Measurements from ENCODE around the gene DYNC2H1.
"Not testable (repeated sequence)": the region's sequence is repeated elsewhere in the genome, so short reads cannot be mapped to it uniquely, and the experiment has no call there.

DYNC2H1 gene

DNA sequence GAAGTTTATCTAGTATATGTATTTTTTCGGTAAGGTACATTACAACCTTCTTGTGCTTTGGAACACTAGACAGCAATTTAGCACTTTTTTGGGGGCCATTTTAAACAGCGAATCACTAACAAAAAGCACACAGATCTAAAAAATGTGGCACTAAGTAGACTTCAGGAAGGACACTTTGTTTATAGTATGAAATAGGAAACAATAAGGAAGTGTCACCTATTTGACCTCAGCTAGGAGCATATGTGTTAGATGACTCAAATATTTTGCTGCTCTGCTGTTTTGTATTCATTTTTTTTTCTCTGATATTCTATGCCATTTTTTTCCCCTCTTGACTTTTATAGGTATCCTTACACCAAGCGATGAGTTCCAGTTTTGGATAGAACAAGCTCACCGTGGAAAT is 5.6 kb downstream of the DYNC2H1 start:
- no peaks in the 10 kb centered on the region for H3K9me3 ChIP-seq
- no peak overlapping the region for H3K4me2 ChIP-seq
- H3K9ac ChIP-seq, result no peak overlapping the region
- H3K27me3 ChIP-seq, result no peaks in the 10 kb centered on the region
- H3K4me3 ChIP-seq, result no peak overlapping the region
- no peak for TF ChIP-seq Cebpa-rat (IDR thresholded peaks at IDR 0.05)
- no peaks in the 10 kb centered on the region for H4K20me1 ChIP-seq
- no peaks in the 10 kb centered on the region for H3K36me3 ChIP-seq
- H3K4me1 ChIP-seq, result peaks cover 6% of the 10 kb centered on the region
- no peak overlapping the region for H3K27ac ChIP-seq

DNA sequence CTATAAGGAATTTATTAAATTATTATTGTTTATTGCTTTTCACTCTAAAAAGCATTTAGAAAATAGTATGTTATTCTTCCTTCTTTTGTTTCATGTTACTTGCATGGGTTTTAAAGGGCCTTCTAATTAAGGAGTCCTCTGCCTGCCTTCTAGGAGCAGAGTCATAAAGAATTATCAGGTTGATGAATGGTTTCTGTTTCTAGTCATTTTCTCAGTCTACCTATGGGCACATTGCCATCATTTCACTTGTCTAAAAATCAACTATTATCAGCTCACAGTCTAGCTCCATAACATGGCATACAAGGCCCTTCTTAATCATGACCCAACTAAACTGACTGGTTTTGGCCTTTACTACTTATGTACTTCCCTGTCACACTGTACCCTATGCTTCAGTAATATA is 16.2 kb downstream of the DYNC2H1 start:
- Histone ChIP-seq H3K27ac (no peak overlapping the region), H3K4me1 (no peaks in the 10 kb centered on the region), H3K36me3 (no peaks in the 10 kb centered on the region), H3K4me2 (no peak overlapping the region), H4K20me1 (no peaks in the 10 kb centered on the region), H3K9ac (no peak overlapping the region), H3K27me3 (no peaks in the 10 kb centered on the region), H3K9me3 (no peaks in the 10 kb centered on the region), H3K4me3 (no peak overlapping the region)
- no peak for TF ChIP-seq Cebpa-rat (IDR thresholded peaks at IDR 0.05)

DNA sequence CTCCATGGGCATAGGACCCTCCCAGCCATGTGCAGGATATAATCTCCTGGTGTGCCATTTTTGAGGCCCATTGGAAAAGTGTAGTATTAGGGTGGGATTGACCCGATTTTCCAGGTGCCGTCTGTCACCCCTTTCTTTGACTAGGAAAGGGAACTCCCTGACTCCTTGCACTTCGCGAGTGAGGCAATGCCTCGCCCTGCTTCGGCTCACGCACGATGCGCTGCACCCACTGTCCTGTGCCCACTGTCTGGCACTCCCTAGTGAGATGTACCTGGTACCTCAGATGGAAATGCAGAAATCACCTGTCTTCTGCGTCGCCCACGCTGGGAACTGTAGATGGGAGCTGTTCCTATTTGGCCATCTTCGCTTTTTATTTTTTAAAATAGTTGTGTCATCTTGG is 32.8 kb downstream of the DYNC2H1 start:
- not testable (repeated sequence) for H3K4me2 ChIP-seq, H3K4me1 ChIP-seq, H3K36me3 ChIP-seq, H3K27ac ChIP-seq, H3K27me3 ChIP-seq, H4K20me1 ChIP-seq, H3K9ac ChIP-seq, H3K9me3 ChIP-seq, H3K4me3 ChIP-seq

DNA sequence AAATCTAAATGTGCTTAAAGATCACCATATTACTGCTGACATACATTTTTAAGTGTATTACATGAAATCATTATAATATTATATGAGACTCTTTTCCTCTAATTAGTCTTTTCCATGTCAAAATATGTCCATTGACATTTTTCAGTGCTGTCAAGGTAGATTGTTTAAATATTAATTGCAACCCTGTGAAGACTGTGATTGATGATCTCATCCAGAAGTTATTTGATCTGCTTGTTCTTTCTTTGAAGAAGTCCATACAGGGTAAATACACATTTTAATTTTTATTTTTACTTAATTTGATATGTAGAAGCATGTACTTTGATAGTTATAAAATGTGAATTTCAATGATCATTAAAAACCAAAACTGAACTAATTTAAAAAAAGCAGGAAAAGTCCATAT is 38.4 kb downstream of the DYNC2H1 start:
- Histone ChIP-seq H4K20me1 (no peaks in the 10 kb centered on the region), H3K4me3 (no peak overlapping the region), H3K4me2 (no peak overlapping the region), H3K9ac (no peak overlapping the region), H3K27me3 (no peaks in the 10 kb centered on the region), H3K27ac (no peak overlapping the region), H3K36me3 (no peaks in the 10 kb centered on the region), H3K9me3 (no peaks in the 10 kb centered on the region), H3K4me1 (no peaks in the 10 kb centered on the region)
- TF ChIP-seq Cebpa-rat (IDR thresholded peaks at IDR 0.05), result no peak

DNA sequence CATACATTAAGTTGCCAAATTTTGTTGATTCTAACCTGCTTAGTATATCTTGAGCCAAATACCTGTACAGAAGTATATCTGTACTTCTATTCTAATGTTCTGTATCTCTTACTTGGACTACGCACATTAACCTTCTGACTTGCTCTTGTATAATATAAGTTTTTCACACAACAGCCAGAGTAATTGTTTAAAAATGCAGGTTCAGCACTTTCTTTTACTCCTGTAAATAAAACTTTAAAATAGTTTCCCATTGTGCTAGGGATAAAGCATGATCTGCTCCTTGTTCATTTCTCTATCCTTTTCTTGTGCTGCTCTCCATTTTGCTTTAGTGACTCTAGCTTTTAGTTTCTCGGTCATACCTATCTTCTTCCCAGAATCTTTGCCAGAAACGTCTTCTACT is 48.3 kb downstream of the DYNC2H1 start:
- Histone ChIP-seq H3K27me3 (no peaks in the 10 kb centered on the region), H3K4me3 (no peak overlapping the region), H3K4me2 (no peak overlapping the region), H3K9me3 (no peaks in the 10 kb centered on the region), H3K4me1 (no peaks in the 10 kb centered on the region), H3K27ac (no peak overlapping the region), H3K9ac (no peak overlapping the region), H3K36me3 (no peaks in the 10 kb centered on the region), H4K20me1 (no peaks in the 10 kb centered on the region)
- no peak for TF ChIP-seq Cebpa-rat (IDR thresholded peaks at IDR 0.05)

DNA sequence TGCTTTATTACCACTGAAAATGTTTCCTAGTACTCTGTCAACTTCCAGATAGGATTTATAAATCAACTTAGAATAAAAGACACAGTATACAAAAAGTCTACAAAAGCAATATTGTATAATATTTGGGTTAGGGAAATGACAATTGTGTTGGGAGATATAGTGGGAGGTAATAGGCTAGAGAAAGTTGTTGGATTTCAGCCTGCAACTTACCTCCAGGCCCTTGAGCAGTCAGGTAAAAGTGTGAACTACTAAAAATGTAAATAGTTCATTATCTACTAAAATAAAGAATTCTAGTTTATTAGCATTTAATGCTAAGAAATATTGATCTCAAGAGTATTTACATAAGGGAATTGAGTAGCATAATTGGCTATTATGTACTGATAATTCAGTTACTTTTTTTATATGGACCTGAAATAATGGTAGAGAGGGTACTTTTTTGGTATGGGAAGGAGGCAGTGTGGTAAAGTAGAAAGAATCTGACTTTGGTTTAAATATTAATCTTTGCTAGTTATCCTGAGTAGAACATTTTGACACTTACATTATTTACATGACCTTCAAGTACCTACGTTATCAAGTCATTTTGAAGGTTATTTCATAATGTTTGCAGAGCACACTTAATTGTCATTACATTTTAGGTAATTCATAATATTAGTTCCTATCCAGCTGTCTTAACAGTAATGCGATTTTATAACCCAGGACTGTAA is 55.0 kb downstream of the DYNC2H1 start:
- Histone ChIP-seq H3K27ac (no peak overlapping the region), H3K36me3 (no peaks in the 10 kb centered on the region), H3K4me1 (no peaks in the 10 kb centered on the region), H3K4me2 (no peak overlapping the region), H3K9ac (no peak overlapping the region), H4K20me1 (no peaks in the 10 kb centered on the region), H3K27me3 (no peaks in the 10 kb centered on the region), H3K4me3 (no peak overlapping the region), H3K9me3 (no peaks in the 10 kb centered on the region)
- TF ChIP-seq Cebpa-rat (IDR thresholded peaks at IDR 0.05), result no peak

DNA sequence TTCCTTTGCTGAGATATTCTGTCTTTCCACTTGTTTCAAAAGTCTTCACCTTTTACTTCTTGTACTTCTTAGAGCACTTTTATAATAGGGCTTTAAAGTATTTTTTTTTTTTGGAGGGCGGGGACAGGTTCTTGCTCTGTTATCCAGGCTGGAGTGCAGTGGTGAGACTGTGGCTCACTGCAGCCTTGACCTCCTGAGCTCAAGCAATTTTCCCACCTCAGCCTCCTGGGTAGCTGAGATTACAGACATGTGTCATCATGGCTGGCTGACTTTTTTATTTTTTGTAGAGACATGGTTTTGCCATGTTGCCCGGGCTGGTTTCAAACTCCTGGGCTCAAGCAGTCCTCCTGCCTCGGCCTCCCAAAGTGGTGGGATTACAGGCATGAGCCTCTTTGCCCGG is 57.9 kb downstream of the DYNC2H1 start:
- H3K9me3 ChIP-seq, result no peaks in the 10 kb centered on the region
- H3K4me3 ChIP-seq, result no peak overlapping the region
- no peak for TF ChIP-seq Cebpa-rat (IDR thresholded peaks at IDR 0.05)
- H4K20me1 ChIP-seq, result no peaks in the 10 kb centered on the region
- no peak overlapping the region for H3K4me2 ChIP-seq
- no peaks in the 10 kb centered on the region for H3K27me3 ChIP-seq
- no peak overlapping the region for H3K27ac ChIP-seq
- no peak overlapping the region for H3K9ac ChIP-seq
- H3K4me1 ChIP-seq, result no peaks in the 10 kb centered on the region
- no peaks in the 10 kb centered on the region for H3K36me3 ChIP-seq

DNA sequence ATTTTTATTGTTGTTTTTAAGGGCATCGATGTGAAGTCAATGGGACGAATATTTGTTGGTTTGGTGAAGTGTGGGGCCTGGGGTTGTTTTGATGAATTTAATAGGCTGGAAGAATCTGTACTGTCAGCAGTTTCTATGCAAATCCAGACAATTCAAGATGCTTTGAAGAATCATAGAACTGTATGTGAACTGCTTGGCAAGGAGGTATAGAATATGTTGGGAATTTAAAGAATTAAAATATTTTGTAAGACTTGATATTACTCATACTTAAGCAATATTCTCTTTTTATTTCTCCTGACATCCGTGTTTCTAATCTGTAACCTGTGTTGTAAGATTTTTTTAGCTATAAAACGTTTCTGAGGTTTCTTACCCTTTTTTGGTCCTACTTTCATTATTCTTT is 61.6 kb downstream of the DYNC2H1 start:
- H3K9me3 ChIP-seq, result no peaks in the 10 kb centered on the region
- no peak for TF ChIP-seq Cebpa-rat (IDR thresholded peaks at IDR 0.05)
- no peaks in the 10 kb centered on the region for H4K20me1 ChIP-seq
- H3K27me3 ChIP-seq, result no peaks in the 10 kb centered on the region
- H3K4me2 ChIP-seq, result no peak overlapping the region
- H3K36me3 ChIP-seq, result no peaks in the 10 kb centered on the region
- H3K27ac ChIP-seq, result no peak overlapping the region
- no peaks in the 10 kb centered on the region for H3K4me1 ChIP-seq
- no peak overlapping the region for H3K9ac ChIP-seq
- H3K4me3 ChIP-seq, result no peak overlapping the region

DNA sequence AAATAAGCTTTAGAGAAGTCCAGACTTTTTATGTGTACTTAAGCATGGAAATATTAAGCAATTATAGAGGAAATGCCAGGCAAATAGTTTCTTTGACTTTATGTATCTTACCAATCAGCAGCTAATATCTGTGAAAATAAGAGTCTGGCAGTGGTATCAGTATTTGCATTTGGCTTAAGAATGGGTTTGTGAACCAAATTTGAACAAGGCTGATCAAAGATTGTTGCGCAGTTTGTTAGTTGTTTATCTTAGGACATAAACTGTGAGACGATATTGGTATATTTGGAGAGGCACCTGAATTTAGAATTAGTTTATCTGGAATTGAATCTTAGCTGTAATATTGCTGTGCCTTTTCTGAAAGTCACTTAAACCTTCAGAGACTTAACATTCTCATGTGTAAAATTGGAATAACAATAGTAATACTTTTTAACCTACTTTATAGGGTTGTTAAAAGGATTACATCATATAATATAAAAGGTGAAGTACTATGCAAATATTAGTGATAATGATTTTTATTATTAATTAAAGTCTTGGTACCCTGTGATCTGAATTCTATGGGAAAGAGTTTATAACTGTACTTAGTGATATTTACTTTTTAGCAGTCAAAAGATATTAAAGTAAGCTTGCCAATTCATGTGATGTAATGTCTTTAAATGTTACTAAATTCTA is 66.4 kb downstream of the DYNC2H1 start:
- no peaks in the 10 kb centered on the region for H3K36me3 ChIP-seq
- no peak overlapping the region for H3K27ac ChIP-seq
- H3K27me3 ChIP-seq, result no peaks in the 10 kb centered on the region
- TF ChIP-seq Cebpa-rat (IDR thresholded peaks at IDR 0.05), result no peak
- no peaks in the 10 kb centered on the region for H4K20me1 ChIP-seq
- no peaks in the 10 kb centered on the region for H3K4me1 ChIP-seq
- no peaks in the 10 kb centered on the region for H3K9me3 ChIP-seq
- H3K4me2 ChIP-seq, result no peak overlapping the region
- no peak overlapping the region for H3K9ac ChIP-seq
- H3K4me3 ChIP-seq, result no peak overlapping the region

DNA sequence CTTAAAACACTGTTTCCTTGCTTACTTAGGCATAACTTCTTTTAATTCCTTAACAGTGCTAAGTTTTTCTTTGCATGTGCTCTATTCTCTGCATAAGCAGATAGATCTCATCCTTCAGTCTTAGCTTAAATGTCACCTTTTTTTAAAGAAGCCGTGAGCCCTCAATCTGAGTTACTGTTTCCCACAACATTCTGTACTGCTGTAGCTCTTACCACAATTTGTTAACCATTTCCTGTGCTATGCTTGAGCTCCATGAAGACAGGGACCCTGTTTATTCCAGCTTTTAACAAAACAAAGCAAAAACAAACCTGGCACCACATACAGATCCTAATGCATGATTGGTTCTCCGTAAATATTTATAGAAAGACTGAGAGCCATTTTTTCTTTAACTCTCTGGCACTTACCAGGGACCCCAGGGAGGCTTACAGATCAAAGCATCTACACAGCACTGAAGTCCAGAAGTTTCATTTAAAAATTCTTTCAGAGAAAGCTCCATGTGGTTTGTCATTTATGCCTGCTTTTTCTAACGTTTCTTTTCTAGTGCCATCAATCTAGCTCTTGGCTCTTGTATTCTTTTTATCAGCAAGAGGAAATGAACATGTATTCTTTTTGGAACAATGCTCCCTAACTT is 74.9 kb downstream of the DYNC2H1 start:
- Histone ChIP-seq H4K20me1 (no peaks in the 10 kb centered on the region), H3K9ac (no peak overlapping the region), H3K4me1 (peaks cover 18% of the 10 kb centered on the region), H3K9me3 (no peaks in the 10 kb centered on the region), H3K4me2 (peak overlapping the region; percentile 47), H3K4me3 (no peak overlapping the region), H3K27ac (no peak overlapping the region), H3K27me3 (no peaks in the 10 kb centered on the region), H3K36me3 (no peaks in the 10 kb centered on the region)
- TF ChIP-seq Cebpa-rat (IDR thresholded peaks at IDR 0.05), result no peak
